ENCODE results near the gene DIAPH1.
A peak's percentile ranks its signal among the peaks of the same experiment; 100 is the strongest.

DIAPH1 gene

DNA sequence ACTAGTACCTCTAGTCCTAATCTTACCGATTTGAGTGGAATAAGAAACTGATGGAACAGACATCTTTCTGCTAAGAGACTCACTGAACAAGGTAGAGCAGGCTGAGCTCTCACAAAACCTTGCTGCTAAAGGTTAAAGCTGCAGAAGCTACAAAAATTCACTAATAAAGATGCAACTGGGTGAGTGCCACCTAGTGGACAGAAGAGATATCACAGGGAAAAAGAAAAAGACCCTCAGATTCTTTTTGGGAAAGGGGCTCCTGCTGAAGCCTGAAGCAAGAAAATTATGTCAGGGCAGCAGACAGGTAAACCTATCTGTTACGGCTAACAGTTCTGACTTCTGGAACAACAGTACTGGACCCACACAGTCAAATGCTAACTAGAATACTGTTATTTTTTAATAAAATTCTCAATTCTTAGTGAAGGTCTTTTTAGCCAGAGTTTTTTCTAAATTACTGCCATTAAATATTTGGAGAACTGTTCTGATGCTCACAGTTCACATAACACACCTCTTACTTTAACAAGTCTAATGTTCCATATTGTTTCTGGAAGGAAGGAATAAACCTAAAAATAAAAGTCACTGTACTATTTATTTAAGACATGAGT lies 51.2 kb downstream of the DIAPH1 start:
- FAIRE-seq, result no peak

DNA sequence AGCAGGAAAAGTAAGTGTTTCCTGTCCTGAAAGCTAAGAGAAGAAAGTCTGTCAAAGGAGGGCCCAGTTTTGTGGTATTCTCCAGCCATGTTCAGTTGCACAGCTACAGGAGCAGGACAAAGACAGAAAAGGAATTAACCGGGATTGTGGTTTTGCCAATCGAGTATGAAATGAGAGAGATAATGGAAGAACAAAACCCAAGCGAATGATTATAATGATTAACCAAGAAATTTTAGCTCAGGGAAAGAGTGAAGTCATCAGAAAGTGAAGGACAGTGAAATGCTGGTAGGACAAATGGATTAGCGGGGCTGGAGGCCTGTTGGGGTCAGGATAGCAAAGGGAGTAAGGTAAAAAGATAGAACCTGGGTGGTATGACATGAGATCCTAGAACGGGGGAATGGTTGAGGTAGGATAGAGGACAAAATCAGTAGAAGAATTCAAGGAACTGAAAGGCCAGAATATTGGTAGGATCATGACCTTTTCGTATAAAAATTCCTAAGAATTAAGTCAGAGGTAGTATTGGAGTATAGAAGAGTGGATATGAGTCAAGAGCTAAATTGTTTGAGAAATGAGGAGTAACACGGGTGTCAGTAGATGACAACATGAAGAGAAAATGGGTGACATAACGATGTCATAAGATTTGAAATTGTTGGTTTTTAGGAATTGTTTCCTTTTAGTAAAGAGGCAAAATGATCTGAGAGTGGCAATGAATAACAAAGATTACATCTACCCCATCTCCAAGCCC lies 52.8 kb downstream of the DIAPH1 start:
- DNase-seq (ENCODE audit: insufficient read length, low spot score), result no peak
- no peak for FAIRE-seq

More for the DNA sequence above, 51.2 kb downstream of the DIAPH1 start:
- no peak for DNase-seq (ENCODE audit: insufficient read length, low spot score)

GRCh38 chr5:141564216-141564692 lies 54.5 kb downstream of the DIAPH1 start:
- peak; percentile 56 for DNase-seq (ENCODE audit: insufficient read length, low spot score)
- FAIRE-seq, result peak; percentile 89

DNA sequence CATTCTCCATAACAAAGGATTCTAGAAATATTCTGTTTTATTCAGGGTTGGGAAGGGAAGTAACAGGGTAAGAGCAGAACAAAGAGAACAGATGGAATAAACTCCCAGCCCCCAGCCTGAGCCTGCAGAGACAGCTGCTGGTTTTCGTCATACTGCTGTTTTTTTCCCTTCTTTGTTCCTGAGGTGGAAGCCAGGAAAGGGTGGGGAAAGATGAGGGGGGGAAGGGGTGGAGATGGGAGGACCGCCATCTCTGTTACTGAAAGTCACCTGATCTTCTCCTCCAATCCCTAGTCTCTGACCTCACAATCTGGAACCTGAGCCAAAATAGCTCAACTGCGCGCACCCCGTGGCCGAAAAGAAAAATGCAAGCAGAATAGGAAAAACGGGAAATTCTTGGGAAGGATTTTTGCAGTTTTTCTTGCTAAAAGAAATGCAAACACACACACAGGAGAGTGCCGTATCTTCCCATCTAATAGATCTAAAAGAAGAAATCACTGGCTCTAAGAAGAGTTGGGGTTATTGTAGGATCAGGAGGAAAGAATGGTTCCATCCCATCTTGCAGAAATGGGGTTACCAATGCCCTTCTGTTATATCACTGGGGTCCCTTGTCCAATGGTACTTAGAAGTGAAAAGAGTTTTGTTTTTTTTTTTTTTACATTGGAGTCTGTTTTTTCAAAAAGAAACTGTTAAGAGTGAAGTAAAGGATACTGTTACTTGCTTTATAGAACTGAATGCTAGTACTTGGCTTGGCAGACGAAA lies 57.9 kb downstream of the DIAPH1 start:
- peak; percentile 86 for FAIRE-seq
- DNase-seq (ENCODE audit: insufficient read length, low spot score), result peak; percentile 71

DNA sequence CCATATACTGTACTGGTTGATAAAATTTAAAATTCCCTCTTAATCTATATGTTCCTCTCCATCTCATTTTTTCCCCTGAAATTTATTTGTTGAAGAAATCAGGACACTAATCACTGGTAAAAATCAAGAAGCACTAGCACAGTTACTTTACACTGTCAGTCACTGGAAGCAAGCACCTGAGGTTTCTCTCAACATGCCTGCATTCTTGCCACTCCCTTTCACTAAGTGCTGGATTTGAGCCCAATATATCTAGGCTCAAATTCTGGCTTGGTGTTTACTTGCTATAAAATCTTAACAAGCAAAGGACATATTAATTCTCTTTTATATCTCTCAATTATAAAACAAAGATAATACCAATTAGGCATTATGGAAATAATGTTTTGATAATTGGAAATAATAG lies 58.6 kb downstream of the DIAPH1 start:
- FAIRE-seq, result no peak
- no peak for DNase-seq (ENCODE audit: insufficient read length, low spot score)

GRCh38 chr5:141559461-141559860 lies 59.3 kb downstream of the DIAPH1 start:
- FAIRE-seq, result no peak
- DNase-seq (ENCODE audit: insufficient read length, low spot score), result no peak

GRCh38 chr5:141558150-141558549 lies 60.6 kb downstream of the DIAPH1 start:
- FAIRE-seq (no peak), DNase-seq (ENCODE audit: insufficient read length, low spot score) (no peak)

DNA sequence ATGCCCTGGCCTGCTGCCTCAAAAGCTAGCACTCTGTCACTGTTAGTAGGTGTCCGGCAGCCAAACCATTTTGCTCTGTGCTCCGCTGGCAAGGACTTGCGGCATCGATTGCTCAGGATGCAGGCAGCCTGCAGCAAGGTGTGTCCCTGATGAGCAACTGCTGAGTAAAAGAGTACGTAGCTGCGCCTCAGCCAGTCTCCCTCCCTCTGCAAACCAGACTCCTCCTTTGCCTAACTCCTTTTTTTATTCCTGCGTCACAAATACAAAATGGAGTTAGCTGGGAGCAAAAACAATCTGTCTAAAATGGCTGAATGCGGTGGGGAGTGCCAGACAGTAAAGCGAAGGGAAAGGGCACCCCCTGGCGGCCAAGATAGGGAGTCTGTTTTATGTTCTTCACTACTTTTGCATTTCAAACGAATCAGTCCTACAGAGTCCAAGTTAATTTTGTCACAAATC lies 61.1 kb downstream of the DIAPH1 start:
- FAIRE-seq (peak; percentile 79), DNase-seq (ENCODE audit: insufficient read length, low spot score) (peak; percentile 61)

DNA sequence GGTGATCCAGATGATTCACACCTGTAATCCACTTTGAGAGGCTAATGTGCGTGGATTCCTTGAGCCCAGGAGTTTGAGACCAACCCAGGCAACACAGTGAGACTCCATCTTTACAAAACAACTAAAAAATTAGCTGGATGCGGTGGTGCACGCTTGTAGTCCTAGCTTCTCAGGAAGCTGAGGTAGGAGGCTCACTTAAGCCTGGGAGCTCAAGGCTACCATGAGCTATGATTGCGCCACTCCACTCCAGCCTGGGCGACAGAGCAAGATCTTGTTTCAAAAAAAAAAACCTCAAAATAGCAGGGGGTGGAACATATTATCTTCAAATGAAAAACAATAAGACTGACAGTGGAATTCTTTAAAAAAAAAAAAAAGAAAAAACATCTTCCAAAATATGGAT lies 70.9 kb downstream of the DIAPH1 start:
- FAIRE-seq (no peak), DNase-seq (ENCODE audit: insufficient read length, low spot score) (no peak)

DNA sequence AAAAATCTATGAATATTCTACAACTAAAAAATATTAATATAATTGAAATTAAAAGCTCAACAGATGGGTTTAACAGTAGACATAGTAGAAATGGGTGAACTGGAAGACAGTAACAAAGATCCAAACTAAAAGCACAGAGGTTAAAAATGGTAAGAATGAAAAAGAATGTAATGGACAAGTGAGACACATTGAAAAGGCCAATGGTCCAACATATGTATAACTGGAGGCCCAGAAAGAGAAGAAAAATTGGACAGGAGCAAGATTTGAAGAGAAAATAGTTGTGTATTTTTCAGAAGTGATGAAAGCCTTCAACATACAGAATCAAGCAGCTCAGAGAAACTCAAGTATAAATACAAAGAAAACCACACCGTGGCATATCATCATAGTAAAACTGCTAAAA lies 71.3 kb downstream of the DIAPH1 start:
- DNase-seq (ENCODE audit: insufficient read length, low spot score) (no peak), FAIRE-seq (no peak)

DNA sequence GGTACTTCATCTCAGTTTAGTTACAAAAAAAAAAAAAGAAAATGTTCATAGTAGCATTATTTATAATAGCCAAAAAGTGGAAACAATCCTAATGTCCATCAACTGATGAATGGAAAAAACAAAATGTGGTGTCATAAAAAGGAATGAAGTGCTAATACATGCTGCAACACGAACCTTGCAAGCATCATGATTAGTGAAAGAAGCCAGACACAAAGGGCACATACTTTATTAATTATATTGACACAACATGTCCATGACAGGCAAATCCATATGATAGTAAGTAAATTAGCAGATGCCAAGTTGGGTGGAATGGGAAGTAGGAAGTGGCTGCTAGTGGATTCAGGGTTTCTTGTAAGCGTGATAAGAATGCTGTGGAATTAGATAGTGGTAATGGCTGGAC lies 75.7 kb downstream of the DIAPH1 start:
- no peak for FAIRE-seq

GRCh38 chr5:141534492-141535213 lies 84.1 kb downstream of the DIAPH1 start:
- no peak for DNase-seq (ENCODE audit: insufficient read length, low spot score)
- FAIRE-seq, result no peak

More for the DNA sequence above, 75.7 kb downstream of the DIAPH1 start:
- no peak for DNase-seq (ENCODE audit: insufficient read length, low spot score)

DNA sequence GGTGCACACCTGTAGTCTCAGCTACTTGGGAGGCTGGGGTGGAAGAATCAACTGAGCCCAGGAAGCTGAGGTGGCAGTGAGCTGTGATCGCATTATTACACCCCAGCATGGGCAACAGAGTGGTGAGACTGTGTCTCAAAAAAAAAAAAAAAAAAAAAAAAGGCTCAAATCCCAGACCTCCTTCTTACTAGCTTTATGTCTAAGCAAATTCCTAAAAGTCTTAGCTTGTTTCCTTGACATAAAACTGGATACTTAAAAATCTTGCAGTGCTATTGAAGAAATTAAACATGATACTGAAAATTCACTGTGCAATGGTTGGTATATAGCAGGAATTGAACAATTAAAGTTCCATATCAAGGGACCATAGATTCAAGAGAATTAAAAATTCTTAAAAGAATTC lies 84.9 kb downstream of the DIAPH1 start:
- DNase-seq (ENCODE audit: insufficient read length, low spot score) (no peak), FAIRE-seq (no peak)

DNA sequence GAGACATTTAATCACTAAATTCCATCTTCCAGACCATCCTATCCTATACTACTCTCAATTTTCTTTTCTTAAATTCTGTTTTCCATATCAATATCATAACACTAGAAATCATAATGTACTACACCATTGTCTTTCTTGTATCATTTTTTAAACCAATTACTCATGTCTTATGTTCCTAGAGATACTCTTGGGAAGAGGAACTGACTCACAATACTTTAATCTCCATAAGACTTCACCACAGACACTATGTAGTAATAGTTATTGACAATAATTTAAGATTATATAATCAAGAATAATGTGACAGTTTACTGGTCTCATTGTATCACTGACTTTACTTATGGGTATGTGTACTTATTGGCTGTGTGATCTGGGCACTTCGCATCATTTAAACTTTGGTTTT lies 86.1 kb downstream of the DIAPH1 start:
- FAIRE-seq, result no peak
- DNase-seq (ENCODE audit: insufficient read length, low spot score), result no peak

GRCh38 chr5:141529873-141530272 lies 88.9 kb downstream of the DIAPH1 start:
- no peak for DNase-seq (ENCODE audit: insufficient read length, low spot score)
- no peak for FAIRE-seq

DNA sequence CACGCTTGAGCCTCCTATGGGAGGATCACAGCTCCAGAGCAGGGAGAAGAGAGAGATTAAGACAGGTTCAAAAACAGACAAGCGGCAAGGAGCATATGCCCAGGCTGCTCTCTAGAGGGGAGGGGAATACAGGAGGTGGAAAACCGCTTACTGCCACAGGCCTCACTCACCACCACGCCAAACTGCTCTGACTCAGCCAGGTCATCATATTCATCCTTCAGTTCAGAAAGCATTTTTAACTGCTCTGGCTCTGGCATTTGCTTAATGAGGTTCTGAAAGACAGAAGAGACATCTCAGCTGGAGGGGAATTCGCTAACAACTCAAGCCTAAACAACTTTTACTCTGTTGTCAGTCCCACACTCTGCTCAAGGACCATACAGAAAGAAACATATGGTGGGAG lies 89.8 kb downstream of the DIAPH1 start:
- no peak for DNase-seq (ENCODE audit: insufficient read length, low spot score)
- FAIRE-seq, result no peak

DNA sequence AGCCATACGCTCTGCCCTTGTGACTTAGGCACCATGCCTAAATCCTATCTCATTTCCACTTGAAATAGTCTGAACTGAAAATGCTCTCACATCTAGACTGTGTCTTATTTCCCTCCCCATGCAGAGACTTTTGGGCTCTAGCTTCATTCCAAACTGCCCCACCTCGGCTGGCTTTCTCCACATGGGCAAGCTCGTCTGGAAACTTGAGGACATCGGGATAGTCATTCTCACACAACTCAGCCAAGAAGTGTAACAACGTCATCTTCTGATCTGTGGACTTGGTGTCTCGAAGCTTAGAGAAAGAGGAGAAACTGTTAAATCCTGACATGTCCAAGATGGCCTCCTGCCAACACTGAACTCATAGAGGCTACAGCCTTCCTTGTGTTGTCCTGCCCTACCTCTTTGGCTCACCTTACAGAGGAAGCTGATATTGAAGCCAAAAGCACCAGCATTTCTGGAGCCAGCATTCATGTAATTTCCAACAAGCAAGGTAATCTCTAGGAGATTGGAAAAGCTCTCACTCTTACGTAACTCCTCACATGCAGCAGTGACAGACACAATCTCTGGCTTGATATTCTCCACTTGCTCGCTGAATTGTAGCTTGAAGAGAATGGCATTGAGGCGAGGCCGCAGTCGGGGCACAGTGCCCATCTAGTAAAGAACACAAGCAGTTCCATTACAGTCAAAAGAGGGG lies 90.4 kb downstream of the DIAPH1 start:
- DNase-seq (ENCODE audit: insufficient read length, low spot score), result no peak
- no peak for FAIRE-seq

GRCh38 chr5:141527426-141527825 lies 91.4 kb downstream of the DIAPH1 start:
- FAIRE-seq (no peak), DNase-seq (ENCODE audit: insufficient read length, low spot score) (no peak)

GRCh38 chr5:141525653-141526052 lies 93.1 kb downstream of the DIAPH1 start:
- DNase-seq (ENCODE audit: insufficient read length, low spot score) (no peak), FAIRE-seq (no peak)

Measured in HTR-8/SVneo (cell line).